Astrocyte of the cerebellum (primary cell): ENCODE data around the gene PRKAR1B.
A peak's percentile ranks its signal among the peaks of the same experiment; 100 is the strongest.

ENCODE experiments used
- DNase-seq: peaks from one replicate; pipeline ENCODE4 v3.0.0-alpha.2; 2011; ENCODE audit warnings: low read depth
- H3K4me3 ChIP-seq: 2 replicates; pipeline ENCODE4 v1.5.1; 2011; ENCODE audit warnings: mild to moderate bottlenecking, low read depth, low read length, moderate library complexity
- CTCF ChIP-seq: IDR thresholded peaks from 2 replicates; pipeline ENCODE4 v1.5.1; 2012; ENCODE audit warnings: low read length, low read depth, moderate library complexity, mild to moderate bottlenecking; ENCODE audit errors: missing control alignments
- in situ Hi-C: cut with HindIII; loops from 2 replicates; pipeline ENCODE4 v1.10.0; 2017; ENCODE audit warnings: low sequenced_read_pairs

The PRKAR1B gene

GRCh38 chr7:544338-545221, 182.5 kb downstream of the PRKAR1B start:
- no peak overlapping the region for H3K4me3 ChIP-seq
- in situ Hi-C loops, result no loop called here
- no peak for TF ChIP-seq CTCF

GRCh38 chr7:543501-544337, 183.4 kb downstream of the PRKAR1B start:
- no peak overlapping the region for H3K4me3 ChIP-seq
- no peak for TF ChIP-seq CTCF
- in situ Hi-C loops, result no loop called here
- no peak for DNase-seq

More at GRCh38 chr7:544338-545221, 182.5 kb downstream of the PRKAR1B start:
- DNase-seq, result no peak

GRCh38 chr7:542713-543500, 184.2 kb downstream of the PRKAR1B start:
- TF ChIP-seq CTCF, result no peak
- no peak overlapping the region for H3K4me3 ChIP-seq
- in situ Hi-C loops, result no loop called here
- peak; percentile 48 for DNase-seq

GRCh38 chr7:542131-542712, 184.9 kb downstream of the PRKAR1B start:
- in situ Hi-C loops, result no loop called here
- no peak for DNase-seq
- no peak overlapping the region for H3K4me3 ChIP-seq

GRCh38 chr7:541661-542060, 185.4 kb downstream of the PRKAR1B start:
- no peak for DNase-seq
- TF ChIP-seq CTCF, result no peak
- no peak overlapping the region for H3K4me3 ChIP-seq
- in situ Hi-C loops, result no loop called here

More at GRCh38 chr7:542131-542712, 184.9 kb downstream of the PRKAR1B start:
- TF ChIP-seq CTCF, result no peak

GRCh38 chr7:540997-541396, 186.1 kb downstream of the PRKAR1B start:
- in situ Hi-C loops, result no loop called here
- DNase-seq, result no peak
- no peak overlapping the region for H3K4me3 ChIP-seq
- no peak for TF ChIP-seq CTCF
